IMR-90 (cell line): ENCODE measurements around the gene TTC28. TPM values are rescaled to one million over a fixed set of nuclear protein-coding genes. Genes with fewer than 3 reads are reported as not detected.

Experiments
- ATAC-seq: fragments of 200-7000 bp; cut with Tn5 transposase; 2 replicates; pipeline ENCODE4 v1.9.1; 2020; ENCODE audit warnings: low read depth, mild to moderate bottlenecking, moderate library complexity
- BruUV-seq: library from RNA; stranded (reverse); fragments of 400-500 nt; replicated peaks from 2 replicates; lab custom pipeline; 2021; lab: Mats Ljungman, UMichigan
- CTCF ChIA-PET: fragments of 300-600 bp; formaldehyde crosslinking; extraction: SDS; loops from one replicate; lab custom pipeline; 2021; ENCODE audit warnings: antibody characterized with exemption; lab: Yijun Ruan, JAX
- POLR2A ChIA-PET: fragments of 300-600 bp; sonication (Branson Sonifier 250); formaldehyde crosslinking; loops from one replicate; lab custom pipeline; 2022; ENCODE audit warnings: antibody characterized with exemption; ENCODE audit not compliant: unreplicated experiment; lab: Charles Lee
- DNase-seq: peaks from one replicate; pipeline ENCODE4 v3.0.0; 2013
- H2AFZ ChIP-seq: replicated peaks from 2 replicates; pipeline ENCODE3; 2013; ENCODE audit warnings: low read length, mild to moderate bottlenecking; ENCODE audit not compliant: poor library complexity
- H2AK5ac ChIP-seq: 2 replicates; pipeline ENCODE4 v1.6.1; 2013; ENCODE audit warnings: low read depth, low read length, inconsistent platforms
- H2AK9ac ChIP-seq: replicated peaks from 2 replicates; pipeline ENCODE3; 2013; ENCODE audit warnings: mild to moderate bottlenecking, low read depth, low read length, moderate library complexity; ENCODE audit not compliant: poor library complexity
- H2BK120ac ChIP-seq: 2 replicates; pipeline ENCODE4 v1.6.1; 2013; ENCODE audit warnings: low read depth, low read length, inconsistent platforms
- H2BK15ac ChIP-seq: 3 replicates; pipeline ENCODE4 v1.6.1; 2013; ENCODE audit warnings: low read depth, low read length, inconsistent platforms
- H2BK20ac ChIP-seq: 2 replicates; pipeline ENCODE4 v1.6.1; 2013; ENCODE audit warnings: low read depth, mild to moderate bottlenecking, inconsistent platforms, low read length, moderate library complexity
- H2BK5ac ChIP-seq: 2 replicates; pipeline ENCODE4 v1.6.1; 2013; ENCODE audit warnings: mild to moderate bottlenecking, low read depth, low read length, inconsistent platforms; ENCODE audit not compliant: poor library complexity, severe bottlenecking
- H3K14ac ChIP-seq: replicated peaks from 2 replicates; pipeline ENCODE4 v1.6.1; 2013; ENCODE audit warnings: low read depth, low read length, inconsistent platforms
- H3K18ac ChIP-seq: 2 replicates; pipeline ENCODE4 v1.6.1; 2013; ENCODE audit warnings: low read depth, low read length, control low read depth
- H3K23ac ChIP-seq: 2 replicates; pipeline ENCODE4 v1.6.1; 2013; ENCODE audit warnings: low read depth, low read length, inconsistent platforms
- H3K27ac ChIP-seq: 2 replicates; pipeline ENCODE4 v1.5.1; 2013; ENCODE audit warnings: mild to moderate bottlenecking, control low read depth, low read length; ENCODE audit not compliant: insufficient read depth
- H3K27me3 ChIP-seq: 2 replicates; pipeline ENCODE4 v1.6.1; 2013; ENCODE audit warnings: low read length; ENCODE audit not compliant: control insufficient read depth, insufficient read depth
- H3K36me3 ChIP-seq: 2 replicates; pipeline ENCODE4 v1.6.1; 2013; ENCODE audit warnings: low read length, mixed read lengths; ENCODE audit not compliant: control insufficient read depth, insufficient read depth
- H3K4ac ChIP-seq: 2 replicates; pipeline ENCODE4 v1.6.1; 2013; ENCODE audit warnings: low read depth, low read length, inconsistent platforms
- H3K4me1 ChIP-seq: 2 replicates; pipeline ENCODE4 v1.6.1; 2013; ENCODE audit warnings: low read length, mixed read lengths; ENCODE audit not compliant: control insufficient read depth, insufficient read depth
- H3K4me2 ChIP-seq: 2 replicates; pipeline ENCODE4 v1.6.1; 2013; ENCODE audit warnings: low read depth, mild to moderate bottlenecking, control low read depth, low read length, moderate library complexity
- H3K4me3 ChIP-seq: 2 replicates; pipeline ENCODE4 v1.5.1; 2013; ENCODE audit warnings: low read depth, mild to moderate bottlenecking, control low read depth, low read length, moderate library complexity; ENCODE audit not compliant: insufficient read depth
- H3K56ac ChIP-seq: 2 replicates; pipeline ENCODE4 v1.6.1; 2013; ENCODE audit warnings: low read length, inconsistent platforms; ENCODE audit not compliant: insufficient read depth; ENCODE audit errors: extremely low read depth
- H3K79me1 ChIP-seq, 2 experiments: 2 replicates each; pipeline ENCODE4 v1.6.1; 2013; ENCODE audit warnings: low read length in 2 of 2, inconsistent platforms in 1 of 2, low read depth in 1 of 2
- H3K9ac ChIP-seq: 2 replicates; pipeline ENCODE4 v1.6.1; 2013; ENCODE audit warnings: low read depth, low read length, control low read depth
- H3K9me1 ChIP-seq: 2 replicates; pipeline ENCODE4 v1.6.1; 2013; ENCODE audit warnings: low read length, inconsistent platforms; ENCODE audit not compliant: insufficient read depth
- H3K9me3 ChIP-seq: 2 replicates; pipeline ENCODE4 v1.6.1; 2013; ENCODE audit warnings: low read length; ENCODE audit not compliant: control insufficient read depth, insufficient read depth
- H4K20me1 ChIP-seq: 2 replicates; pipeline ENCODE4 v1.6.1; 2013; ENCODE audit warnings: low read length, inconsistent platforms; ENCODE audit not compliant: insufficient read depth
- H4K5ac ChIP-seq: 2 replicates; pipeline ENCODE4 v1.6.1; 2013; ENCODE audit warnings: mild to moderate bottlenecking, low read depth, low read length, control low read depth
- H4K8ac ChIP-seq, 2 experiments: 2 replicates each; pipeline ENCODE4 v1.6.1; 2013; ENCODE audit warnings: low read depth in 2 of 2, low read length in 2 of 2, control low read depth in 1 of 2, inconsistent platforms in 1 of 2
- H4K91ac ChIP-seq: 2 replicates; pipeline ENCODE4 v1.6.1; 2013; ENCODE audit warnings: low read depth, low read length, inconsistent platforms; ENCODE audit not compliant: insufficient read depth
- BHLHE40 ChIP-seq: fragments of 150-350 bp; IDR thresholded peaks from 2 replicates; pipeline ENCODE4 v1.6.1; 2016; ENCODE audit warnings: mild to moderate bottlenecking, low read depth, low read length
- CHD1 ChIP-seq: IDR thresholded peaks from 2 replicates; pipeline ENCODE4 v1.6.1; 2012; ENCODE audit warnings: low read depth, low read length, improper control_type of control experiment
- MAFK ChIP-seq: IDR thresholded peaks from 2 replicates; pipeline ENCODE4 v1.6.1; 2012; ENCODE audit warnings: low read depth, low read length, improper control_type of control experiment
- NFE2L2 ChIP-seq: fragments of 150-350 bp; IDR thresholded peaks from 2 replicates; pipeline ENCODE4 v1.6.1; 2016; ENCODE audit warnings: low read depth, mild to moderate bottlenecking, low read length
- RAD21 ChIP-seq: IDR thresholded peaks from 2 replicates; pipeline ENCODE4 v1.6.1; 2012; ENCODE audit warnings: low read length, improper control_type of control experiment
- RCOR1 ChIP-seq: IDR thresholded peaks from 2 replicates; pipeline ENCODE4 v1.6.1; 2012; ENCODE audit warnings: mild to moderate bottlenecking, low read length, improper control_type of control experiment; ENCODE audit not compliant: insufficient replicate concordance
- RFX5 ChIP-seq: IDR thresholded peaks from 2 replicates; pipeline ENCODE4 v1.8.0; 2012; ENCODE audit warnings: low read depth, mild to moderate bottlenecking, low read length, moderate library complexity
- SMC3 ChIP-seq: fragments of 150-350 bp; IDR thresholded peaks from 2 replicates; pipeline ENCODE4 v1.6.1; 2016; ENCODE audit warnings: low read depth, mild to moderate bottlenecking, antibody characterized with exemption, low read length, moderate library complexity
- dilution Hi-C: fragments of 300-500 bp; cut with HindIII; formaldehyde crosslinking; loops from one replicate; pipeline ENCODE4 v1.14.3; 2018; ENCODE audit warnings: low sequenced_read_pairs; ENCODE audit not compliant: unreplicated experiment
- in situ Hi-C: fragments of 300-500 bp; cut with MboI; formaldehyde crosslinking; loops from 3 replicates; pipeline ENCODE4 v1.14.3; 2019; ENCODE audit warnings: low sequenced_read_pairs, inconsistent platforms, mixed read lengths
- intact Hi-C: fragments of 100-400 bp; cut with micrococcal nuclease; formaldehyde crosslinking; loops from 2 replicates; pipeline ENCODE4 v1.10.0; 2022
- polyA plus RNA-seq, 3 experiments: library from polyadenylated mRNA; depleted of rRNA; stranded (reverse); fragments of >200 nt; gene quantifications; 2 replicates each; pipeline ENCODE4 v1.2.3, GENCODE V29; 2012; ENCODE audit warnings: low replicate concordance in 1 of 3
- total RNA-seq: library from RNA; depleted of rRNA; stranded (reverse); fragments of >200 nt; gene quantifications from 2 replicates; pipeline ENCODE4 v1.2.3, GENCODE V29; 2012
- TF ChIP-seq, protein P1 (sequence below): fragments of 150-350 bp; IDR thresholded peaks from 2 replicates; pipeline ENCODE4 v1.6.1; 2016; ENCODE audit warnings: low read depth, mild to moderate bottlenecking, low read length, moderate library complexity, borderline replicate concordance

TTC28 gene
- total and polyA plus RNA-seq, 2 of the 4 experiments (the other 2 are of a cell fraction): 5.6 to 13.3 TPM

DNA sequence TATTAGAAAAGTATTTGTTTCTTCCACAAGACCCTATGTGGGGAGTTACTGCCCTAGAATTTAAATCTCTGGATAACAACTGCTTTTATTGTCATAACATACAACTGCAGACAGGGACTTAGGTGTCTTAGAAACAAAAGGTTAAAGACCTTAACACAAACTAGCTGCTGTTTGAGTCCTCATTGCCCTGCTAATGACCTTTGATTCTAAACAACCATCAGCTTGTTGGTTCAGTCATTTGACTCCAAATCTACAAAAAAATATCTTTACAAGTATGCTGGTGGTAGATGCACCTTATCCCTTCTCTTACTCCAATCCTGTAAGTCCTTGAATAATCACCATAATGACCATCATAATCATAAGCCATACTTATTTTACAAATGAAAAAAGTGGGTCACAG, 383.2 kb downstream of the TTC28 start:
- H3K79me1 ChIP-seq: no peaks in the 10 kb centered on the region; a peak in 1 of 4 replicates
- H3K14ac ChIP-seq: no peak overlapping the region
- ChIA-PET POLR2A (no interaction called here), CTCF (interaction anchor here (0.5 to 0.7 kb wide), 2 partner anchors 27 to 30 kb away, joined by 3 to 4 read pairs; no protein-coding TSS in a partner anchor)
- H3K4me2 ChIP-seq: no peak overlapping the region
- H2AFZ ChIP-seq: no peak overlapping the region
- dilution Hi-C loops (no loop called here), in situ Hi-C loops (no loop called here), intact Hi-C loops (no loop called here)
- no peaks in the 10 kb centered on the region for H3K4me1 ChIP-seq
- no peak overlapping the region for H2BK5ac ChIP-seq
- H3K4ac ChIP-seq: no peak overlapping the region
- ATAC-seq: no peak
- no peak overlapping the region for H2BK15ac ChIP-seq
- H3K27me3 ChIP-seq: no peaks in the 10 kb centered on the region
- no peak overlapping the region for H4K91ac ChIP-seq
- H3K4me3 ChIP-seq: no peak overlapping the region
- H2BK20ac ChIP-seq: no peak overlapping the region
- no peak overlapping the region for H2AK5ac ChIP-seq
- no peaks in the 10 kb centered on the region for H4K20me1 ChIP-seq
- no peak overlapping the region for H3K18ac ChIP-seq
- no peak for DNase-seq
- H4K5ac ChIP-seq: no peak overlapping the region
- TF ChIP-seq, protein P1, sequence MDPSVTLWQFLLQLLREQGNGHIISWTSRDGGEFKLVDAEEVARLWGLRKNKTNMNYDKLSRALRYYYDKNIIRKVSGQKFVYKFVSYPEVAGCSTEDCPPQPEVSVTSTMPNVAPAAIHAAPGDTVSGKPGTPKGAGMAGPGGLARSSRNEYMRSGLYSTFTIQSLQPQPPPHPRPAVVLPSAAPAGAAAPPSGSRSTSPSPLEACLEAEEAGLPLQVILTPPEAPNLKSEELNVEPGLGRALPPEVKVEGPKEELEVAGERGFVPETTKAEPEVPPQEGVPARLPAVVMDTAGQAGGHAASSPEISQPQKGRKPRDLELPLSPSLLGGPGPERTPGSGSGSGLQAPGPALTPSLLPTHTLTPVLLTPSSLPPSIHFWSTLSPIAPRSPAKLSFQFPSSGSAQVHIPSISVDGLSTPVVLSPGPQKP: no peak
- TF ChIP-seq NFE2L2: no peak
- TF ChIP-seq SMC3: no peak
- no peak for TF ChIP-seq CHD1
- no peak for TF ChIP-seq MAFK
- TF ChIP-seq BHLHE40: no peak
- TF ChIP-seq RCOR1: no peak
- TF ChIP-seq RAD21: no peak
- TF ChIP-seq RFX5: no peak
- no peak overlapping the region for H2AK9ac ChIP-seq
- no peak overlapping the region for H2BK120ac ChIP-seq
- H3K56ac ChIP-seq: no peak overlapping the region
- no peak overlapping the region for H3K23ac ChIP-seq
- no peak overlapping the region for H4K8ac ChIP-seq
- no peaks in the 10 kb centered on the region for H3K9me1 ChIP-seq
- no peak overlapping the region for H3K27ac ChIP-seq
- no TSS peak for BruUV-seq
- no peaks in the 10 kb centered on the region for H3K9me3 ChIP-seq
- no peak overlapping the region for H3K9ac ChIP-seq
- no peaks in the 10 kb centered on the region; the same call in 1 of the 2 replicates for H3K36me3 ChIP-seq
